GM12872 (cell line): Measurements from ENCODE around the gene SPDYA.
A peak's percentile ranks its signal among the peaks of the same experiment; 100 is the strongest.

Source experiments
- TF ChIP-seq, protein P1 (sequence below): IDR thresholded peaks from 3 replicates; pipeline ENCODE4 v1.5.1; 2011; ENCODE audit warnings: low read depth, mild to moderate bottlenecking, low read length, moderate library complexity; ENCODE audit not compliant: insufficient read depth

SPDYA gene

DNA sequence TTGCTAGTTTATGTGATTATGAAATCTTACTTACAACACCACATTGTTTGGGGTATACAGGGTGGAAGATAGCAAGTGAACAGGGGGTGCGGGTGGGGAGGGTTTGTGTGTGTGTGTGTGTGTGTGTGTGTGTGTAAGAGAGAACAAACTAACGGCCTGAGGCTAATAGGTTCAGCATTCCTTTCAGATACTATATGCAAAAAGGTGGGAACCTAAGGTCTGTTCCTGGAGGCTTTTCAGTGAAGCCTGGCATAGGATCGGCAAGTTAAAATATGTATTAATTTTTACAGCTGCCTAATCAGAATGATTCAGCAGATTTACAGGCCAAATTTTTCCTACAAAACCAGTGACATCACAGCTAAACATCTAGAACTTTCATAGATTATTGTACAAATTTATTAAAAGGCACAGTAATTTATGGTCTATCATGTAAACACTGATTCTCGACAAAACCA is 7.6 kb upstream of the SPDYA start:
- TF ChIP-seq, protein P1, sequence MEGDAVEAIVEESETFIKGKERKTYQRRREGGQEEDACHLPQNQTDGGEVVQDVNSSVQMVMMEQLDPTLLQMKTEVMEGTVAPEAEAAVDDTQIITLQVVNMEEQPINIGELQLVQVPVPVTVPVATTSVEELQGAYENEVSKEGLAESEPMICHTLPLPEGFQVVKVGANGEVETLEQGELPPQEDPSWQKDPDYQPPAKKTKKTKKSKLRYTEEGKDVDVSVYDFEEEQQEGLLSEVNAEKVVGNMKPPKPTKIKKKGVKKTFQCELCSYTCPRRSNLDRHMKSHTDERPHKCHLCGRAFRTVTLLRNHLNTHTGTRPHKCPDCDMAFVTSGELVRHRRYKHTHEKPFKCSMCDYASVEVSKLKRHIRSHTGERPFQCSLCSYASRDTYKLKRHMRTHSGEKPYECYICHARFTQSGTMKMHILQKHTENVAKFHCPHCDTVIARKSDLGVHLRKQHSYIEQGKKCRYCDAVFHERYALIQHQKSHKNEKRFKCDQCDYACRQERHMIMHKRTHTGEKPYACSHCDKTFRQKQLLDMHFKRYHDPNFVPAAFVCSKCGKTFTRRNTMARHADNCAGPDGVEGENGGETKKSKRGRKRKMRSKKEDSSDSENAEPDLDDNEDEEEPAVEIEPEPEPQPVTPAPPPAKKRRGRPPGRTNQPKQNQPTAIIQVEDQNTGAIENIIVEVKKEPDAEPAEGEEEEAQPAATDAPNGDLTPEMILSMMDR, result no peak

DNA sequence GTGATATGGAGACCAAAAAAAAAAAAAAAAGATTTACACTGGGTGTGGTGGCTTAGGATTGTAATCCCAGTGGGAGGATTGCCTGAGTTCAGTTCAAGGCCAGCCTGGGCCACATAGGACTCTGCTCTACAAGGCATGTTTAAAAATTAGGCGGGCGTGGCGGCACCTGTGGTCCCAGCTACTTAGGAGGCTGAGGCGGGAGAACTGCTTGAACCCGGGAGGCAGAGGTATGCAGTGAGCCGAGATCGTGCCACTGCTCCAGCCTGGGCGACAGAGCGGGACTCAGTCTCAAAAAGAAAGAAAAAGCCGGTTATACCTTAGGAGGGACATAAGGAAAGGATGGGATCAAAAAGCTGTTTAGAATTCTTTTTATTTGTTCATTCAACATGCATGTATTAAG is 707 bp upstream of the SPDYA start:
- TF ChIP-seq, protein P1, result no peak

DNA sequence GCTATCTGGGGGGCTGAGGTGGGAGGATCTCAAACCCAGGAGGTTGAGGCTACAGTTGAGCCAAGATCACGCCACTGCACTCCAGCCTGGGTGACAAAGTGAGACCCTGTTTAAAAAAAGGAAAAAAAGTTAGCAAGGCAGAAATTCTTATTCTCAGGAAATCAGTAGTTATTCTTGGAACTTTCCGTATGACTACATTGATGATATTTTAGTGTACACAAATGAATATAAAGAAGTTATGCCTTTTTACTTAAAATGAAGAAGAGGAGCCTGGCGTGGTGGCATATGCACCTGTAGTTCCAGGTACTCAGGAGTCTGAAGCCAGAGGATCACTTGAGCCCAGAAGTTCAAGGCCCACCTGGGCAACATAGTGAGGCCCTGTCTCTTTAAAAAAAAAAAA is 7.4 kb downstream of the SPDYA start:
- TF ChIP-seq, protein P1, result no peak

DNA sequence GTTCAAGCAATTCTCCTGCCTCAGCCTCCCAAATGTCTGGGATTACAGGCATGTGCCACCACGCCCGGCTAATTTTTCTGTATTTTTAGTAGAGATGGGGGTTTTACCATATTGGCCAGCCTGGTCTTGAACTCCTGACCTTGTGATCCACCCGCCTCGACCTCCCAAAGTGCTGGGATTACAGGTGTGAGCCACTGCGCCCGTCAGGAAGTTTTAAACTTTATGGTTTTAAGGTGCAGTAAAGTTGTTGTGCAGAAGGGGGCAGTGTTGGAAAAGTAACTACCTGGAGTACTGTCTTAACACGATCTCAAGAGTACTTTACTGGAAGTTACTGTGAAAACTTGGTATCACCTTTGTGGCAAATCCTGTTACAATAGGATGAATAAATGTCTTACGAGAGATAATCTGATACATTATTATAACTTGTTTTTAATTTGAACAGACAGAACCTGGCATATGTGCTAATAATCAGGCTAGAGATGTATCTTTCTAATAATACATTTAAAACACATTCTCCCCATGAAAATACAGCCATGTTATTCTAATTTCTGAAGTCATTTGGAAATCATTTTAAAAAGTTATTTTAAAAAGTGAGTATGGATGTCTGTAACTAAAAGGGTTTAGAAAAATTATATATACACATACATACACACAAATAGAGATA is 10.8 kb downstream of the SPDYA start:
- TF ChIP-seq, protein P1, result peak; percentile 66

DNA sequence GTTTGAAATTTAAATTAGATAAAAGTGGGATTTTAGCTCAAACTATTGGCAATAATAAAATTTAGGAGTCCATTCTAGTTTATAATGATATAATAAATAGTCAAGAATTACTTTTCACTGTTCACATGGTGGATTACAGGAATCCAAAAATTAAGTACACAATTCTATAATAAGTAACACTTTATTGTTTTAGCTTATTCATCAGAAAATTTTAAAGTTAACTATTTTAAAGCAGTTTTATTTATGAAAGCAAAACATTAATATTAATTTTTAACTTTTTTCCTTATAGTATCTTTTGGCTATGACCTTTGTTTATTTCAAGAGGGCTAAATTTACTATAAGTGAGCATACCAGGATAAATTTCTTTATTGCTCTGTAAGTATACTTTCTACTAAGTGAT is 11.4 kb downstream of the SPDYA start:
- TF ChIP-seq, protein P1, result no peak

DNA sequence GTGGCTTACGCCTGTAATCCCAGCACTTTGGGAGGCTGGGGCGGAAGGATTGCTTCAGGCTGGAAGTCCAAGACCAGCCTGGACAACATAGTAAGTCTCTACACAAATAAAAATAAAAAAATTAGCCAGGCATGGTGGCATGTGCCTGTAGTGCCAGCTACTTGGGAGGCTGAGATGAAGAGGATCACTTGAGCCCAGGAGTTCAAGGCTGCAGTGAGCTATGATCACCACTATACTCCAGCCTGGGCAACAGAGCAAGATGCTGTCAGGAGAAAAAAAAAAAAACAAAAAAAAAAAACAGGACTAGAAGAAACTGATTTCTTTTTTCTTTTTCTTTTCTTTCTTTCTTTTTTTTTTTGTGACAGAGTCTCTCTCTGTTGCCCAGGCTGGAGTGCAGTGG is 13.6 kb downstream of the SPDYA start:
- TF ChIP-seq, protein P1, result no peak

DNA sequence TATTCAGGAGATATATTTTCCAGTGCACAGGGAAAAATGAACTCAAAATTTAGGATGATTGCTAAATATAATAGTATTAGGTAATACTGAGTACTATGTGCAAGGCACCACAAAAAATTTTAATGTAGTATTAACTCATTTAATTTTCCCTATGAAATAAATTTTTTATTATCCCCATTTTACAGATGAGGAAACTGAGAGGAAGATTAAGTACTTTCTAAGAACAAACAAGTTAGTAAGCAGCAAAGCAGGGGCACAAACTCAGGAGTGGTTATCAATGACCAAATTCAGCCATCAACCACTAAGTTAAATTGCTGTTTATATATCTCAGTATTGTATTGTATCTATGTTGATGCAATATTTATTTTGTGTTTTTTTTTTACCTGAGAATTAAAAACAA is 14.2 kb downstream of the SPDYA start:
- TF ChIP-seq, protein P1, result no peak
